EH (cell line): ENCODE measurements around the gene ABLIM1.

Experiments used
- DNase-seq: peaks from one replicate; pipeline ENCODE4 v3.0.0-alpha.2; 2015; ENCODE audit warnings: low read depth

The ABLIM1 gene

GRCh38 chr10:114545819-114546218 lies 112.3 kb downstream of the ABLIM1 start:
- DNase-seq = no peak

GRCh38 chr10:114545071-114545470 lies 113.0 kb downstream of the ABLIM1 start:
- no peak for DNase-seq

GRCh38 chr10:114544045-114544659 lies 113.9 kb downstream of the ABLIM1 start:
- DNase-seq = no peak

GRCh38 chr10:114543456-114543855 lies 114.6 kb downstream of the ABLIM1 start:
- no peak for DNase-seq

- no peak for DNase-seq
These were observed 115.7 kb downstream of the ABLIM1 start for GRCh38 chr10:114542373-114542772.

- no peak for DNase-seq
These were observed 116.3 kb downstream of the ABLIM1 start for GRCh38 chr10:114541797-114542160.

- peak; percentile 70 for DNase-seq
These were observed 116.8 kb downstream of the ABLIM1 start for GRCh38 chr10:114541081-114541796.

GRCh38 chr10:114540236-114540635 lies 117.8 kb downstream of the ABLIM1 start:
- no peak for DNase-seq

GRCh38 chr10:114539623-114540022 lies 118.5 kb downstream of the ABLIM1 start:
- no peak for DNase-seq

- DNase-seq = no peak
These were observed 119.7 kb downstream of the ABLIM1 start for GRCh38 chr10:114538181-114538906.

- DNase-seq = no peak
These were observed 120.3 kb downstream of the ABLIM1 start for GRCh38 chr10:114537736-114538135.

- no peak for DNase-seq
These were observed 123.5 kb downstream of the ABLIM1 start for GRCh38 chr10:114534571-114534981.

GRCh38 chr10:114532226-114532625 lies 125.8 kb downstream of the ABLIM1 start:
- DNase-seq = no peak

- DNase-seq = peak; percentile 51
These were observed 131.4 kb downstream of the ABLIM1 start for GRCh38 chr10:114526504-114527238.

- DNase-seq = peak; percentile 20
These were observed 132.0 kb downstream of the ABLIM1 start for GRCh38 chr10:114526126-114526503.

- DNase-seq = no peak
These were observed 132.6 kb downstream of the ABLIM1 start for GRCh38 chr10:114525368-114525949.

- DNase-seq = no peak
These were observed 134.2 kb downstream of the ABLIM1 start for GRCh38 chr10:114523876-114524275.

GRCh38 chr10:114521255-114521654 lies 136.8 kb downstream of the ABLIM1 start:
- no peak for DNase-seq

GRCh38 chr10:114520453-114520852 lies 137.6 kb downstream of the ABLIM1 start:
- peak; percentile 84 for DNase-seq

GRCh38 chr10:114519756-114520293 lies 138.2 kb downstream of the ABLIM1 start:
- peak; percentile 3 for DNase-seq

GRCh38 chr10:114519306-114519669 lies 138.8 kb downstream of the ABLIM1 start:
- peak; percentile 7 for DNase-seq
